H1 (cell line): Measurements from ENCODE around the gene ASCC3.
"Not testable (repeated sequence)": the region's sequence is repeated elsewhere in the genome, so short reads cannot be mapped to it uniquely, and the experiment has no call there.

ENCODE experiments used
- BRCA1 ChIP-seq: IDR thresholded peaks from 2 replicates; pipeline ENCODE4 v1.6.1; 2012; ENCODE audit warnings: low read depth, low read length, improper control_type of control experiment
- KDM5A ChIP-seq: fragments of 200-600 bp; IDR thresholded peaks from 2 replicates; pipeline ENCODE4 v1.7.1; 2012; ENCODE audit warnings: mild to moderate bottlenecking, low read length, inconsistent platforms, mixed read lengths
- ZNF274 ChIP-seq: IDR thresholded peaks from 2 replicates; pipeline ENCODE4 v1.7.0; 2012; ENCODE audit warnings: low read length, borderline replicate concordance; ENCODE audit errors: extremely low read depth
- TF ChIP-seq, protein P1 (sequence below), 3 experiments: IDR thresholded peaks; 1 replicate in 2 of 3; 2 replicates in 1 of 3; pipeline versions ENCODE4 v1.5.1 to v1.6.1; 2011; ENCODE audit warnings: low read length in 3 of 3, mild to moderate bottlenecking in 3 of 3, inconsistent platforms in 2 of 3, low read depth in 1 of 3, moderate library complexity in 1 of 3; ENCODE audit not compliant: insufficient read depth in 1 of 3; ENCODE audit errors: control extremely low read depth in 1 of 3

DNA sequence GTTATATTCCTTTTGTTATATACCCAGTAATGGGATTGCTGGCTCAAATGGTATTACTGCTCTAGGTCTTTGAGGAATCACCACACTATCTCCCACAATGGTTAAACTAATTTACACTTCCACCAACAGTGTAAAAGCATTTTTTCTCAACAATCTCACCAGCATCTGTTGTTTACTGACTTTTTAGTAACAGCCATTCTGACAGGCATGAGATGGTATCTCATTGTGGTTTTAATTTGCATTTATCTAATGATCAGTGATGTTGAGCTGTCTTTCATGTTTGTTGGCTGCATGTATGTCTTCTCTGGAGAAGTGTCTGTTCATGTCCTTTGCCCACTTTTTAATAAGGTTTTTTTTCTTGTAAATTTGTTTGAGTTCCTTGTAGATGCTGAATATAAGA is 143.4 kb downstream of the ASCC3 start:
- TF ChIP-seq, protein P1, sequence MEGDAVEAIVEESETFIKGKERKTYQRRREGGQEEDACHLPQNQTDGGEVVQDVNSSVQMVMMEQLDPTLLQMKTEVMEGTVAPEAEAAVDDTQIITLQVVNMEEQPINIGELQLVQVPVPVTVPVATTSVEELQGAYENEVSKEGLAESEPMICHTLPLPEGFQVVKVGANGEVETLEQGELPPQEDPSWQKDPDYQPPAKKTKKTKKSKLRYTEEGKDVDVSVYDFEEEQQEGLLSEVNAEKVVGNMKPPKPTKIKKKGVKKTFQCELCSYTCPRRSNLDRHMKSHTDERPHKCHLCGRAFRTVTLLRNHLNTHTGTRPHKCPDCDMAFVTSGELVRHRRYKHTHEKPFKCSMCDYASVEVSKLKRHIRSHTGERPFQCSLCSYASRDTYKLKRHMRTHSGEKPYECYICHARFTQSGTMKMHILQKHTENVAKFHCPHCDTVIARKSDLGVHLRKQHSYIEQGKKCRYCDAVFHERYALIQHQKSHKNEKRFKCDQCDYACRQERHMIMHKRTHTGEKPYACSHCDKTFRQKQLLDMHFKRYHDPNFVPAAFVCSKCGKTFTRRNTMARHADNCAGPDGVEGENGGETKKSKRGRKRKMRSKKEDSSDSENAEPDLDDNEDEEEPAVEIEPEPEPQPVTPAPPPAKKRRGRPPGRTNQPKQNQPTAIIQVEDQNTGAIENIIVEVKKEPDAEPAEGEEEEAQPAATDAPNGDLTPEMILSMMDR (IDR thresholded peaks at IDR 0.05; ENCODE audit: control extremely low read depth in 1 of 3, insufficient read depth in 1 of 3, low read depth in 1 of 3, low read length in 3 of 3), result not testable (repeated sequence)
- TF ChIP-seq ZNF274, BRCA1, KDM5A: not testable (repeated sequence)
